Calu3 (cell line): ENCODE results near the gene SBF1. TPM values are rescaled to one million over a fixed set of nuclear protein-coding genes. Genes with fewer than 3 reads are reported as not detected.
"Not testable (repeated sequence)": the region's sequence is repeated elsewhere in the genome, so short reads cannot be mapped to it uniquely, and the experiment has no call there.

Experiments
- BruUV-seq: library from RNA; stranded (reverse); fragments of 400-500 nt; replicated peaks from 2 replicates; lab custom pipeline; 2021; lab: Mats Ljungman, UMichigan
- CTCF ChIA-PET: fragments of 300-600 bp; sonication (Branson Sonifier 250); formaldehyde crosslinking; loops from one replicate; lab custom pipeline; 2022; ENCODE audit warnings: antibody characterized with exemption; lab: Charles Lee
- DNase-seq: peaks from one replicate; pipeline ENCODE4 v3.0.0; 2022
- H3K27ac Mint-ChIP-seq: one replicate; pipeline ENCODE4 v1.8.0; 2022; ENCODE audit warnings: mixed read lengths; ENCODE audit not compliant: unreplicated experiment
- H3K27me3 Mint-ChIP-seq: one replicate; pipeline ENCODE4 v1.8.0; 2022; ENCODE audit warnings: mixed read lengths; ENCODE audit not compliant: unreplicated experiment
- H3K36me3 Mint-ChIP-seq: one replicate; pipeline ENCODE4 v1.8.0; 2022; ENCODE audit warnings: mild to moderate bottlenecking, moderate library complexity, mixed read lengths; ENCODE audit not compliant: insufficient read depth, unreplicated experiment
- H3K4me1 Mint-ChIP-seq: one replicate; pipeline ENCODE4 v1.8.0; 2022; ENCODE audit warnings: mild to moderate bottlenecking, low read depth, mixed read lengths; ENCODE audit not compliant: unreplicated experiment
- H3K4me3 Mint-ChIP-seq: one replicate; pipeline ENCODE4 v1.8.0; 2022; ENCODE audit warnings: mild to moderate bottlenecking, low read depth, moderate library complexity, mixed read lengths; ENCODE audit not compliant: unreplicated experiment
- H3K9me3 Mint-ChIP-seq: one replicate; pipeline ENCODE4 v1.8.0; 2022; ENCODE audit warnings: low read depth, mixed read lengths; ENCODE audit not compliant: unreplicated experiment
- CTCF ChIP-seq: fragments of 200-600 bp; IDR thresholded peaks from one replicate; pipeline ENCODE4 v1.8.0; 2022; ENCODE audit warnings: antibody characterized with exemption; ENCODE audit not compliant: unreplicated experiment
- intact Hi-C: fragments of 100-400 bp; cut with micrococcal nuclease; formaldehyde crosslinking; loops from one replicate; pipeline ENCODE4 v1.10.0; 2022; ENCODE audit not compliant: unreplicated experiment
- total RNA-seq: library from RNA; stranded (reverse); gene quantifications from 2 replicates; pipeline ENCODE4 v1.2.3, GENCODE V29; 2022

SBF1 gene
- total RNA-seq, 1 experiment from 2014 or later, result 104 TPM

GRCh38 chr22:50522806-50523438 lies 48.1 kb upstream of the SBF1 start:
- Mint-ChIP-seq H3K9me3 (no peaks in the 10 kb centered on the region), H3K27ac (no peak overlapping the region), H3K36me3 (peaks cover 68% of the 10 kb centered on the region), H3K4me3 (no peak overlapping the region), H3K27me3 (no peaks in the 10 kb centered on the region), H3K4me1 (peaks cover 20% of the 10 kb centered on the region)
- DNase-seq, result no peak
- CTCF ChIA-PET, result no interaction called here
- BruUV-seq, result TSS peak; percentile 9
- intact Hi-C loops, result no loop called here
- TF ChIP-seq CTCF, result no peak

GRCh38 chr22:50522208-50522805 lies 47.5 kb upstream of the SBF1 start:
- no peaks in the 10 kb centered on the region for H3K27me3 Mint-ChIP-seq
- BruUV-seq, result no TSS peak
- peaks cover 62% of the 10 kb centered on the region for H3K36me3 Mint-ChIP-seq
- CTCF ChIA-PET, result no interaction called here
- DNase-seq, result no peak
- H3K9me3 Mint-ChIP-seq, result no peaks in the 10 kb centered on the region
- H3K4me1 Mint-ChIP-seq, result peaks cover 17% of the 10 kb centered on the region
- H3K4me3 Mint-ChIP-seq, result no peak overlapping the region
- TF ChIP-seq CTCF, result no peak
- H3K27ac Mint-ChIP-seq, result peak overlapping the region; percentile 66
- intact Hi-C loops, result no loop called here

- DNase-seq, result no peak
- Mint-ChIP-seq H3K9me3 (no peaks in the 10 kb centered on the region), H3K36me3 (peaks cover 62% of the 10 kb centered on the region), H3K27me3 (no peaks in the 10 kb centered on the region), H3K27ac (no peak overlapping the region), H3K4me1 (peaks cover 11% of the 10 kb centered on the region), H3K4me3 (no peak overlapping the region)
- no peak for TF ChIP-seq CTCF
- no TSS peak for BruUV-seq
- CTCF ChIA-PET, result no interaction called here
- intact Hi-C loops, result no loop called here
Measured at GRCh38 chr22:50521710-50522109, 46.9 kb upstream of the SBF1 start.

- Mint-ChIP-seq H3K4me1 (peaks cover 10% of the 10 kb centered on the region), H3K9me3 (no peaks in the 10 kb centered on the region), H3K27ac (no peak overlapping the region), H3K36me3 (peaks cover 57% of the 10 kb centered on the region), H3K4me3 (no peak overlapping the region), H3K27me3 (no peaks in the 10 kb centered on the region)
- no peak for TF ChIP-seq CTCF
- no TSS peak for BruUV-seq
- CTCF ChIA-PET, result no interaction called here
- intact Hi-C loops, result no loop called here
- DNase-seq, result no peak
Measured at GRCh38 chr22:50520826-50521453, 46.1 kb upstream of the SBF1 start.

- H3K4me3 Mint-ChIP-seq, H3K9me3 Mint-ChIP-seq, intact Hi-C loops, BruUV-seq, H3K27ac Mint-ChIP-seq, H3K27me3 Mint-ChIP-seq, CTCF ChIA-PET, DNase-seq: not testable (repeated sequence)
- Mint-ChIP-seq H3K36me3 (peaks cover 49% of the 10 kb centered on the region), H3K4me1 (peaks cover 10% of the 10 kb centered on the region)
Measured at GRCh38 chr22:50520184-50520583, 45.3 kb upstream of the SBF1 start.
